GM18526 (cell line): ENCODE data around the gene GMDS.

Experiments
- POLR2A ChIP-seq: IDR thresholded peaks from 3 replicates; pipeline ENCODE4 v1.6.1; 2011; ENCODE audit not compliant: insufficient read length; ENCODE audit errors: extremely low read depth

GMDS gene

DNA sequence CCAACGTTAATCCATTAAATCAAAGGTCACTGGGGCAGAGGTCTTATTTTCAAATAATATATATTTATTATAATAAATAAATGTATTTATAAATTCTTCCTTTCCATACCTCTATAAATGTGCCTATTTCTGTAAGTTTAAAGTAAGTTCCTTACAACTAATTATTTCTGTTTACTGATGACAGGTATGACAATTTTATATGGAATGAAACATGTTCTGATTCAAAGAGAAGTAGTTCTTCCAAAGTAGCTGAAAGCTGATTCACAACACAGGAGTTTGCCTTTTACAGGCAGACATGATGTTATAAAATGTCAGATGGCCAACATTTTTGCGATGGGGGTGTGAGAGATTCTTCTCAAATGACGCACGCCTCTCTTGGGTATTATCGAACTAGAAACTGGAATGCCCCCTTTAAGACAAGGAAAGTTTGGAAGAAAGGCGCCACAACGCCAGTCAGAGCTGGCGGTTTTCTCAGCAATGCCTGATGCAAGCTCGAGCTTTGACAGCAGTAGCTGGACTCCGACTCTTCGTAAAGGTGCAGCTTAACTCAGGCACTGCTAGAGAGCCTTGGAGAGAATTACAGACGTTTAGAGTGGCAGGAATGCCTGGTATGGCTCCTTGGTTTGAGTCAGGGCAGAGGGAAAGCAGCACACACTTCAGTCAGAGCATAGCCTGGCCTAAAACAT, 543.6 kb downstream of the GMDS start:
- no peak for TF ChIP-seq POLR2A

DNA sequence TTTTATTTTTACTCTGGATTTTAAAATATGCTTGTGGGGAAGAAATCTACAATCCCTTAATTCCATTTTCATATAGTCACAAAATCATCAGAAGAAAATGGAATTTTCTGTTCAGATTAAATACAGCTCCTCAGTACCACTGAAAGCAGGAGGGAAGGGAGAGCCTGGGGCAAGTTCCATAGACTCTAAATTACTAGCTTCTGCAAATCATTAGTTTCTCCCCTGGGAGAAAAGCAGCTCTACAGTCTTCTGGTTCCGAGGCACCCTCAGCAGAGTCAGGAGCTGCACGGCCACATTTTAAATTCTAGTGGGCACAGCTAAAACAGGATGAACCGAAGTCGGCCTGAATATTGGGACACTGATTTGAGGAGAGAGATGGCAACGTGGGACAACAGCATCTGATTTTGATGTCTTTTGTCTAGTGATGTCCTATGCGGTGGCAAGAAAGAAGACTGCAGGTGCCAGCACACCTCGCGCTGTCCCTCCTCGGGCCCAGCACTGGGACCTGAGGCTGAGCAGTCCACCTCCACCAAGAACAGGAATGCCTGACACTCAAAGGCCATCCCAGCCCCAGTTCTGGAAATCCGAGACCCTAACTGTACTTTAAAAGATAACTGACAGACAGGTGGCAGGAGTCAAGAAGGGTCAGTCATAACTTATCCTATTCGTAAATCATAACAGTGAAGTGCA, 545.0 kb downstream of the GMDS start:
- no peak for TF ChIP-seq POLR2A

- no peak for TF ChIP-seq POLR2A
These were observed 546.9 kb downstream of the GMDS start for GRCh38 chr6:1698527-1698926.

- TF ChIP-seq POLR2A: no peak
These were observed 547.6 kb downstream of the GMDS start for GRCh38 chr6:1697688-1698351.

DNA sequence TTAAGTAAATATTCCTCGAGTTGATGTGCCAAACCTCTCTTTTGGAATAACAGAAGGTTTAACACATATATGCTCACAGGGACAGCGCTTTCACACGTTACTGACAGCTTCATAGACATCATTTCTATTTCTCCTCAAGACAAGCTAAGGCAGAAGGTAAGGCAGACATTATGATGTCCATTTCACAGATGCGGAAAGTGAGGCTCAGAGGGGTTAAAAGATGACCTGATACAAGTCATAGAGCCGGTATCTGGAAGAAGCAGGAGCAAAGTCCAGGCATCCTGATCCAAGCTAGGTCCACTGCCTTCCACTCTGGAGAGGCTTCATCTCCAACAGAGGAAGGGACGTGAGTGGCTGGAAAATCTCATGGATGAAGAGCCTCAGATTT, 548.9 kb downstream of the GMDS start:
- no peak for TF ChIP-seq POLR2A

GRCh38 chr6:1695546-1696462, 549.6 kb downstream of the GMDS start:
- TF ChIP-seq POLR2A: no peak

DNA sequence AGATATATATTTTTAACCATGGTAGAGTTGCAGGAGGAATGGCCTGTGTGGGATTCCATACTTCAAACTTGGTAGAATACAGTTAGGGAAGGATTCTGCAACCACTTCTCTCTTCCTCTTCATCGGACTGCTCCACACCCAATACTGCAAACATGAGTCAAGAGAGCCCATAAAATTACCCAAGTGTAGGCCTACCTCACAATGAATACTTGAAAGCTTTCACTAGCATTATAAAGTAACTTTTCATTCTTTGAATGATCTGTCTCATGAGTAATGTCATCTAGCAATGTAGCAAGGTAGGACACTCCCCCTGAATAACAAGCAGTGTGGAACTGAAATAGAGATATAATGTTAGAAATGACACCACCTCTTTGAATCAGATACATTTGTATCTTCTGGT, 556.3 kb downstream of the GMDS start:
- no peak for TF ChIP-seq POLR2A

DNA sequence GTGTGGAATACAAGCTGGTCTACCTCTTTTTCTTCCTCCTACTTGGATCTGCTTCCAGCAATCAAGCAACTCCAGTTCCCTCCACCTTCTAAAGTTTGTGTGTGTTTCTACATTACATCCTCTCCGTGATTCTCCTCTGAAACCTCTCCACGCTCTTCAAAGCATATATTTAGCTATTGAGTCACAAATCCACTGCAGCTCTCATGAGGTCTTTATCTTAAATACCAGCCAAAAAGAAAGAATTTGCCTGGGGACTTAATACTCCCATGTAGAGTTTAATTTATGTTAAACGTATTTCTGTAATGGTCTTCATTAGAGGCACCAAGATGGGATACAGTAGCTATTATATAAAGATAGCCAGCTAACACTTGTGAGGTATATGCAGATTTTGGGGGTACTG, 557.0 kb downstream of the GMDS start:
- TF ChIP-seq POLR2A: no peak

DNA sequence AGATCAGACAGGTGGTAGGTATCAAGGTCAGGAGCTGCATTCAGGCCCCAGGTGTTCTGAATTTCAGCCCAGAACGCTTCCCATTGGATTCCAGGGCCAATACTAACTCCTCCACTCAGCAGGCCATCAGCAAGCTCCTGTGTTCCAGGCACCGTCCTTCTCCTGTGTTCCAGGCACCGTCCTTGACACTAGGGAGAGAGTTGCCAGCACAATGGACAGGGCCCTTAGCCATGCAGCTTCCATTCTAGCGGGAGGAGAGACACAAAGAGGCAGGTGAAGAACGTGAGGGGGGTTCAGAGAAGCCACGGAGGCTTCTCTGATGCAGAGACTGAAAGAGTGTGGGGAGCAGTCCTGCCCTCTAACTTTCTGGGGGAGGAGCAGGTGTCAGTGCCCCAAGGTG, 558.0 kb downstream of the GMDS start:
- no peak for TF ChIP-seq POLR2A

DNA sequence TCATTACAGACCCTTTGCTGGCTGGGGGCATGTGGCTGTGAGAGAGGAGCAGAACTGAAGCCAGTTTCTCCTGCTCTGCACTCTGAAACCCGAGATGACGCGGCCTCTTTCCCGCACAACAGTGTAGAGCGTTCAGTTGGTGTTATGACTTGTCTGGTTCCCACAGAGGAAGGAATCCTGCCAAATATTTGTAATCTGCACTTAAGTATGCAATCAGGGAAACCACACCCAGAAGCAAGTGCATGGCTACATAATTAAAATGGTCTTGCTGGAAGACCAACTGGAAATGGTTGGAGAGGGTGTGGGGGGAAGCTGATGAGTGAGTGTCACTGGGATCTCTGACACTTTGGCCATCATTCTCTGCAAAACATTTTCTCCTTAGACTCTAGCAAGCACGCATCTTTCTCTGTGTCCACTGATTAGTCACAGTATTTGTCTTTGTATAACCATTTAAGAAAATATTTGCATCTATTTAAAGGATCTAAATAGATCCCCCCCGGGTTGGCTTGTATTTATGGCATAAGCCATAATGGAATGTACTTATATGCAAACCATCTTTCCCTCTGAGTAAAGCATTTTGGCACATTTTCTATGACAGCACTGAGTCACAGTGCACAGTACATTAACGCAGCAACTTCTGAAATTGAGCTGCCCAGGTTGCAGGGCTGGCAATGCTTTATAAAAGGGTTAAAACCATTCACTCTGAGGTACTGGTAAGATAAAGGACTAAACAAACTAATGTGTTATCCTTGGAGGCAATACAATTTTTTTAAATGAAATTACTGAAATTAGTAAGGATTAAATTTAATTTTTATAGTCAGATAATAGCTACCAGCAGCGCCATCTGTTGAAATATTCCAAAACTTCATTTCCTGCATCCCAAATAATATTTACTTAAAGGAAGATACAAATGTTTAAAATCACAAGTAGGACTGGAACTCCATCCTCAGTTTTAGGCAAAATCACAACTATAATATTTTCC, 559.0 kb downstream of the GMDS start:
- no peak for TF ChIP-seq POLR2A

GRCh38 chr6:1679688-1680068, 565.7 kb downstream of the GMDS start:
- TF ChIP-seq POLR2A: no peak

- no peak for TF ChIP-seq POLR2A
These were observed 566.2 kb downstream of the GMDS start for GRCh38 chr6:1679031-1679687.

DNA sequence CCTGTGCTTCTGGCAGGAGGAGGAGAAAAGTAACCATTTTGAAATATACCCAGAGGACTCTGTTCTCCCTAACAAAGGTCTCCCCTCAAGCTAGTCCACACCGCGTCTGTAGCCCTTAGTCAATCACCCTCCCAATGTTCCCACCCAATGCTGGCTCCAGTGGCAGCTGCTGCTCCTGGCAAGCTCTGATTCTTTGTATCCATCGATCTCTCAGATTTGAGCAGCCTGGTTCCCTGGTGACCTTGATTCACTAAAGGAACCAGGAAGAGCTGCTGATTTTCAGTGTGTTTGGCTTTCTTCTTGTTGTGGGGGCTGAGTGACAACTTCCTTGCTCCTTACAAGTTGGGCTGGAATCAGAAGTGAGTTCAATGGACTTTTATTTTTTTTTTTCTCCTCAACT, 567.2 kb downstream of the GMDS start:
- no peak for TF ChIP-seq POLR2A

DNA sequence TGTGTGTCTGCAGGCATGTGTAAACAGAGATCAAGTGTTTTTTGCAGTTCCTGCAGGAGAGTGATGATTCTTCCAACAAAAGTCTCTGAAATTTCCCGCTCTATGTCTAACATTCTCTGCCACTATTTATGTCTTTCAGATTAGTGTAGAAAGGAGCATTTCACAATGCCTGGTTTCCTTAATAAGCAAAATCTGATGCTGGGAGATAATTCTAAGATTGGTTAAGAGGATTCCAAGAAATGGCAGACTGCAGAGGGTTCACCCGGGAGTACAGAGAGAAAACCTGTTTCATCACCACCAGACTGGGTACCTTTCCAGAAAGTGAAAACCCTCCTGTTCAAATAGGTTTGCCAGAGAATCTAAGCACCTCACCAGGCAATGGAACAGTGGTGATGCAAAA, 573.0 kb downstream of the GMDS start:
- TF ChIP-seq POLR2A: no peak
